ENCODE data around the gene TIMM44. TPM values are rescaled to one million over a fixed set of nuclear protein-coding genes. Genes with fewer than 3 reads are reported as not detected.
A peak's percentile ranks its signal among the peaks of the same experiment; 100 is the strongest.

The TIMM44 gene
- total RNA-seq, 1 experiment from 2014 or later, result 72.8 TPM

- no TSS peak for BruUV-seq (replicated peaks)
- Histone ChIP-seq H3K79me2 (ENCODE audit: low read depth) (0 out of 2 replicates have a peak, but pooled peaks cover 5% of the 10 kb centered on the region), H3K4me3 (peak overlapping the region; percentile 77), H3K4me2 (peak overlapping the region; percentile 98), H3K36me3 (ENCODE audit: low read depth) (no peaks in the 10 kb centered on the region), H3K9me2 (ENCODE audit: insufficient read depth) (no peaks in the 10 kb centered on the region), H3K27ac (peak overlapping the region; percentile 46), H4K20me1 (ENCODE audit: insufficient read depth) (no peaks in the 10 kb centered on the region; the same call in 1 of the 2 replicates), H3K9me3 (ENCODE audit: insufficient read depth, low read depth) (no peaks in the 10 kb centered on the region), H3K27me3 (ENCODE audit: insufficient read depth, low read depth) (peaks cover 15% of the 10 kb centered on the region), H3K4me1 (replicated peaks; ENCODE audit: insufficient read depth) (peaks cover 23% of the 10 kb centered on the region), H3F3A (ENCODE audit: insufficient read depth, low read depth) (peaks cover 40% of the 10 kb centered on the region), H2AFZ (peak overlapping the region; percentile 87)
- no peak for TF ChIP-seq CTCF (conservative IDR thresholded peaks at IDR 0.05)
- no peak for TF ChIP-seq EZH2 (IDR thresholded peaks at IDR 0.05; ENCODE audit: low read depth)
- intact Hi-C loops (cut with micrococcal nuclease; ENCODE audit: unreplicated experiment), result loop anchor here (1.0 to 10.0 kb wide), 3 partner anchors 50 to 246 kb away; partner anchors contain the start of gene MCEMP1
- POLR2A ChIA-PET (ENCODE audit: unreplicated experiment), result interaction anchor here (0.6 to 1.5 kb wide), 17 partner anchors 17 to 851 kb away, joined by 3 to 39 read pairs (median 5); partner anchors contain the start of genes MAP2K7, PET100, TIMM44 and XAB2
- peak; percentile 83 to 94 for DNase-seq
- CTCF ChIA-PET, result interaction anchor here (0.6 to 2.3 kb wide), 10 partner anchors 10 to 421 kb away, joined by 3 to 20 read pairs (median 5); partner anchors contain the start of genes MAP2K7 and TIMM44
Observed at GRCh38 chr19:7920519-7921301, 22.8 kb downstream of the TIMM44 start.

- no peaks in the 10 kb centered on the region; the same call in 1 of the 2 replicates for H4K20me1 ChIP-seq (ENCODE audit: insufficient read depth)
- no peaks in the 10 kb centered on the region for H3K9me2 ChIP-seq (ENCODE audit: insufficient read depth)
- no peaks in the 10 kb centered on the region for H3K36me3 ChIP-seq (ENCODE audit: low read depth)
- H3K4me2 ChIP-seq, result peak within 1 kb of the TSS; percentile 98
- H3K27me3 ChIP-seq (ENCODE audit: insufficient read depth, low read depth), result peaks cover 19% of the 10 kb centered on the region
- H2AFZ ChIP-seq, result peak within 1 kb of the TSS; percentile 87
- H3K27ac ChIP-seq, result peak within 1 kb of the TSS; percentile 46
- H3K4me3 ChIP-seq, result peak within 1 kb of the TSS; percentile 77
- ChIA-PET POLR2A (ENCODE audit: unreplicated experiment) (interaction anchor here (0.6 to 1.5 kb wide), 13 partner anchors 16 to 851 kb away, joined by 3 to 39 read pairs (median 5); partner anchors contain the start of genes MAP2K7, PET100, TIMM44 and XAB2), CTCF (interaction anchor here (0.6 to 2.3 kb wide), 8 partner anchors 11 to 422 kb away, joined by 3 to 20 read pairs (median 5); partner anchors contain the start of gene MAP2K7)
- no peak for TF ChIP-seq CTCF (conservative IDR thresholded peaks at IDR 0.05)
- no peak for TF ChIP-seq EZH2 (IDR thresholded peaks at IDR 0.05; ENCODE audit: low read depth)
- peaks cover 23% of the 10 kb centered on the region for H3K4me1 ChIP-seq (replicated peaks; ENCODE audit: insufficient read depth)
- DNase-seq, result peak; percentile 85 to 97
- no TSS peak for BruUV-seq (replicated peaks)
- H3F3A ChIP-seq (ENCODE audit: insufficient read depth, low read depth), result peaks cover 40% of the 10 kb centered on the region
- intact Hi-C loops (cut with micrococcal nuclease; ENCODE audit: unreplicated experiment), result loop anchor here (1.0 to 10.0 kb wide), 3 partner anchors 49 to 245 kb away; partner anchors contain the start of gene MCEMP1
- no peaks in the 10 kb centered on the region for H3K9me3 ChIP-seq (ENCODE audit: insufficient read depth, low read depth)
- 0 out of 2 replicates have a peak, but pooled peaks cover 5% of the 10 kb centered on the region for H3K79me2 ChIP-seq (ENCODE audit: low read depth)
Observed at GRCh38 chr19:7919610-7920518, 23.6 kb downstream of the TIMM44 start, which contains the start of gene SNAPC2. SNAPC2 (plus strand) TSS chr19:7920338; CDS start chr19:7920367, 29 bp downstream.
